HEK293 (cell line): ENCODE measurements around the gene CKB.

ENCODE experiments used
- HOXA7 ChIP-seq: sonication (generic); formaldehyde crosslinking; IDR thresholded peaks from 2 replicates; pipeline ENCODE4 v1.8.1; 2022; ENCODE audit warnings: missing genetic modification reagents, borderline replicate concordance
- SETDB1 ChIP-seq: IDR thresholded peaks from one replicate; pipeline ENCODE4 v1.6.1; 2017; ENCODE audit warnings: mild to moderate bottlenecking, low read length, moderate library complexity, mixed read lengths; ENCODE audit not compliant: insufficient read length
- ZBTB7A ChIP-seq: fragments of 450-650 bp; formaldehyde crosslinking; IDR thresholded peaks from 2 replicates; pipeline ENCODE4 v1.5.1; 2016; ENCODE audit warnings: low read depth, missing biosample characterization, missing genetic modification characterization
- ZNF174 ChIP-seq: fragments of 450-650 bp; formaldehyde crosslinking; IDR thresholded peaks from 2 replicates; pipeline ENCODE4 v1.5.0; 2017; ENCODE audit warnings: missing biosample characterization, mild to moderate bottlenecking, missing genetic modification characterization
- ZNF610 ChIP-seq: fragments of 450-650 bp; formaldehyde crosslinking; IDR thresholded peaks from 2 replicates; pipeline ENCODE4 v1.5.1; 2016; ENCODE audit warnings: missing biosample characterization, missing genetic modification characterization, borderline replicate concordance
- ZNF626 ChIP-seq: fragments of 450-650 bp; sonication (Bioruptor Pico); formaldehyde crosslinking; IDR thresholded peaks from 2 replicates; pipeline ENCODE4 v1.5.1; 2018; ENCODE audit warnings: missing biosample characterization, missing genetic modification characterization, inconsistent platforms
- ZNF629 ChIP-seq: fragments of 450-650 bp; formaldehyde crosslinking; IDR thresholded peaks from 2 replicates; pipeline ENCODE4 v1.5.1; 2017; ENCODE audit warnings: missing biosample characterization, missing genetic modification characterization
- ZSCAN16 ChIP-seq: fragments of 450-650 bp; formaldehyde crosslinking; IDR thresholded peaks from 2 replicates; pipeline ENCODE4 v1.5.1; 2016; ENCODE audit warnings: missing biosample characterization, missing genetic modification characterization
- TF ChIP-seq, protein P1 (sequence below): fragments of 450-650 bp; formaldehyde crosslinking; IDR thresholded peaks from 2 replicates; pipeline ENCODE4 v1.5.1; 2016; ENCODE audit warnings: missing biosample characterization, missing genetic modification characterization, low read depth
- TF ChIP-seq, protein P2 (sequence below): fragments of 450-650 bp; formaldehyde crosslinking; IDR thresholded peaks from 2 replicates; pipeline ENCODE4 v1.5.1; 2016; ENCODE audit warnings: missing biosample characterization, missing genetic modification characterization
- TF ChIP-seq, protein P3 (sequence below): fragments of 450-650 bp; formaldehyde crosslinking; IDR thresholded peaks from 2 replicates; pipeline ENCODE4 v1.5.1; 2016; ENCODE audit warnings: missing biosample characterization, missing genetic modification characterization
- TF ChIP-seq, protein P4 (sequence below): fragments of 450-650 bp; formaldehyde crosslinking; IDR thresholded peaks from 2 replicates; pipeline ENCODE4 v1.5.1; 2016; ENCODE audit warnings: missing biosample characterization, missing genetic modification characterization, low read depth

DNA sequence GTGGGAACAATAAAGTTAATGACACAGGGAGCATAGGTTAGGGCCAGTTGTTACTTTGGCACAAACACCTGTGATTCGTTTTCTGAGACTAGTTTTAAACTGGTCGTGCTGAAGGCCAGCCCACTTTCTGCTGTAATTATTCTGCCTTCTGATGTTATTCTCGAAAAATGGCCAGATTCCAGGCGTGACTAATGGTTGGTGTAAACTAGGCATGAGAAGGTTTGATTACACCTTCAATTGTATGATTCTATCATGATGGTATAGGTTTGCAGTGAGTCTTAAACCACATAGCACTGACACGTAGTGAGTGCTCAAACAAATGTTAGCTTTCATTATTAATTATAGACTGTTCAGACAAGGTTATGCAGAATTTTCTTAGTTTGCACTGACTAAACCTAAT, 39.0 kb downstream of the CKB start:
- TF ChIP-seq, protein P1, sequence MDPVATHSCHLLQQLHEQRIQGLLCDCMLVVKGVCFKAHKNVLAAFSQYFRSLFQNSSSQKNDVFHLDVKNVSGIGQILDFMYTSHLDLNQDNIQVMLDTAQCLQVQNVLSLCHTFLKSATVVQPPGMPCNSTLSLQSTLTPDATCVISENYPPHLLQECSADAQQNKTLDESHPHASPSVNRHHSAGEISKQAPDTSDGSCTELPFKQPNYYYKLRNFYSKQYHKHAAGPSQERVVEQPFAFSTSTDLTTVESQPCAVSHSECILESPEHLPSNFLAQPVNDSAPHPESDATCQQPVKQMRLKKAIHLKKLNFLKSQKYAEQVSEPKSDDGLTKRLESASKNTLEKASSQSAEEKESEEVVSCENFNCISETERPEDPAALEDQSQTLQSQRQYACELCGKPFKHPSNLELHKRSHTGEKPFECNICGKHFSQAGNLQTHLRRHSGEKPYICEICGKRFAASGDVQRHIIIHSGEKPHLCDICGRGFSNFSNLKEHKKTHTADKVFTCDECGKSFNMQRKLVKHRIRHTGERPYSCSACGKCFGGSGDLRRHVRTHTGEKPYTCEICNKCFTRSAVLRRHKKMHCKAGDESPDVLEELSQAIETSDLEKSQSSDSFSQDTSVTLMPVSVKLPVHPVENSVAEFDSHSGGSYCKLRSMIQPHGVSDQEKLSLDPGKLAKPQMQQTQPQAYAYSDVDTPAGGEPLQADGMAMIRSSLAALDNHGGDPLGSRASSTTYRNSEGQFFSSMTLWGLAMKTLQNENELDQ: no peak
- TF ChIP-seq, protein P2, sequence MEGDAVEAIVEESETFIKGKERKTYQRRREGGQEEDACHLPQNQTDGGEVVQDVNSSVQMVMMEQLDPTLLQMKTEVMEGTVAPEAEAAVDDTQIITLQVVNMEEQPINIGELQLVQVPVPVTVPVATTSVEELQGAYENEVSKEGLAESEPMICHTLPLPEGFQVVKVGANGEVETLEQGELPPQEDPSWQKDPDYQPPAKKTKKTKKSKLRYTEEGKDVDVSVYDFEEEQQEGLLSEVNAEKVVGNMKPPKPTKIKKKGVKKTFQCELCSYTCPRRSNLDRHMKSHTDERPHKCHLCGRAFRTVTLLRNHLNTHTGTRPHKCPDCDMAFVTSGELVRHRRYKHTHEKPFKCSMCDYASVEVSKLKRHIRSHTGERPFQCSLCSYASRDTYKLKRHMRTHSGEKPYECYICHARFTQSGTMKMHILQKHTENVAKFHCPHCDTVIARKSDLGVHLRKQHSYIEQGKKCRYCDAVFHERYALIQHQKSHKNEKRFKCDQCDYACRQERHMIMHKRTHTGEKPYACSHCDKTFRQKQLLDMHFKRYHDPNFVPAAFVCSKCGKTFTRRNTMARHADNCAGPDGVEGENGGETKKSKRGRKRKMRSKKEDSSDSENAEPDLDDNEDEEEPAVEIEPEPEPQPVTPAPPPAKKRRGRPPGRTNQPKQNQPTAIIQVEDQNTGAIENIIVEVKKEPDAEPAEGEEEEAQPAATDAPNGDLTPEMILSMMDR (tag by site-specific recombination): no peak
- TF ChIP-seq ZNF626 (tag by site-specific recombination) (no peak), ZNF174 (tag by site-specific recombination) (no peak), ZSCAN16 (no peak), ZNF629 (tag by site-specific recombination) (peak; percentile 35), SETDB1 (no peak), HOXA7 (CRISPR knock-in tag) (no peak), ZBTB7A (tag by site-specific recombination) (no peak), ZNF610 (tag by site-specific recombination) (no peak)
- TF ChIP-seq, protein P3, sequence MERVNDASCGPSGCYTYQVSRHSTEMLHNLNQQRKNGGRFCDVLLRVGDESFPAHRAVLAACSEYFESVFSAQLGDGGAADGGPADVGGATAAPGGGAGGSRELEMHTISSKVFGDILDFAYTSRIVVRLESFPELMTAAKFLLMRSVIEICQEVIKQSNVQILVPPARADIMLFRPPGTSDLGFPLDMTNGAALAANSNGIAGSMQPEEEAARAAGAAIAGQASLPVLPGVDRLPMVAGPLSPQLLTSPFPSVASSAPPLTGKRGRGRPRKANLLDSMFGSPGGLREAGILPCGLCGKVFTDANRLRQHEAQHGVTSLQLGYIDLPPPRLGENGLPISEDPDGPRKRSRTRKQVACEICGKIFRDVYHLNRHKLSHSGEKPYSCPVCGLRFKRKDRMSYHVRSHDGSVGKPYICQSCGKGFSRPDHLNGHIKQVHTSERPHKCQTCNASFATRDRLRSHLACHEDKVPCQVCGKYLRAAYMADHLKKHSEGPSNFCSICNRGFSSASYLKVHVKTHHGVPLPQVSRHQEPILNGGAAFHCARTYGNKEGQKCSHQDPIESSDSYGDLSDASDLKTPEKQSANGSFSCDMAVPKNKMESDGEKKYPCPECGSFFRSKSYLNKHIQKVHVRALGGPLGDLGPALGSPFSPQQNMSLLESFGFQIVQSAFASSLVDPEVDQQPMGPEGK (tag by site-specific recombination): no peak
- TF ChIP-seq, protein P4, sequence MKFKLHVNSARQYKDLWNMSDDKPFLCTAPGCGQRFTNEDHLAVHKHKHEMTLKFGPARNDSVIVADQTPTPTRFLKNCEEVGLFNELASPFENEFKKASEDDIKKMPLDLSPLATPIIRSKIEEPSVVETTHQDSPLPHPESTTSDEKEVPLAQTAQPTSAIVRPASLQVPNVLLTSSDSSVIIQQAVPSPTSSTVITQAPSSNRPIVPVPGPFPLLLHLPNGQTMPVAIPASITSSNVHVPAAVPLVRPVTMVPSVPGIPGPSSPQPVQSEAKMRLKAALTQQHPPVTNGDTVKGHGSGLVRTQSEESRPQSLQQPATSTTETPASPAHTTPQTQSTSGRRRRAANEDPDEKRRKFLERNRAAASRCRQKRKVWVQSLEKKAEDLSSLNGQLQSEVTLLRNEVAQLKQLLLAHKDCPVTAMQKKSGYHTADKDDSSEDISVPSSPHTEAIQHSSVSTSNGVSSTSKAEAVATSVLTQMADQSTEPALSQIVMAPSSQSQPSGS (tag by site-specific recombination): no peak
